ENCODE data around the gene MYLK.
"Not testable (repeated sequence)": the region's sequence is repeated elsewhere in the genome, so short reads cannot be mapped to it uniquely, and the experiment has no call there.

The MYLK gene

GRCh38 chr3:123741041-123741511, 143.1 kb downstream of the MYLK start:
- peak; percentile 50 for DNase-seq

GRCh38 chr3:123740391-123740822, 143.7 kb downstream of the MYLK start:
- DNase-seq = no peak

- peak; percentile 63 for DNase-seq
Observed at GRCh38 chr3:123739754-123740153, 144.4 kb downstream of the MYLK start.

- DNase-seq = no peak
Observed at GRCh38 chr3:123739106-123739505, 145.0 kb downstream of the MYLK start.

- DNase-seq = not testable (repeated sequence)
Observed at GRCh38 chr3:123738522-123738921, 145.6 kb downstream of the MYLK start.

- DNase-seq = no peak
Observed at GRCh38 chr3:123737168-123737567, 147.0 kb downstream of the MYLK start.

GRCh38 chr3:123735456-123735855, 148.7 kb downstream of the MYLK start:
- no peak for DNase-seq

GRCh38 chr3:123734527-123734902, 149.6 kb downstream of the MYLK start:
- no peak for DNase-seq

GRCh38 chr3:123733805-123734526, 150.2 kb downstream of the MYLK start:
- DNase-seq = peak; percentile 65

GRCh38 chr3:123733341-123733740, 150.8 kb downstream of the MYLK start:
- DNase-seq = no peak

GRCh38 chr3:123732447-123732846, 151.7 kb downstream of the MYLK start:
- peak; percentile 73 for DNase-seq

GRCh38 chr3:123730829-123731228, 153.3 kb downstream of the MYLK start:
- DNase-seq = no peak

GRCh38 chr3:123728991-123729390, 155.1 kb downstream of the MYLK start:
- no peak for DNase-seq

- DNase-seq = no peak
Observed at GRCh38 chr3:123728014-123728413, 156.1 kb downstream of the MYLK start.

GRCh38 chr3:123725652-123726400, 158.3 kb downstream of the MYLK start:
- no peak for DNase-seq

- DNase-seq = peak; percentile 46
Observed at GRCh38 chr3:123724306-123724705, 159.8 kb downstream of the MYLK start.

- DNase-seq = peak; percentile 70
Observed at GRCh38 chr3:123723522-123724168, 160.5 kb downstream of the MYLK start.

- no peak for DNase-seq
Observed at GRCh38 chr3:123723070-123723469, 161.1 kb downstream of the MYLK start.

- no peak for DNase-seq
Observed at GRCh38 chr3:123722456-123722855, 161.7 kb downstream of the MYLK start.

GRCh38 chr3:123722021-123722420, 162.1 kb downstream of the MYLK start:
- no peak for DNase-seq

GRCh38 chr3:123721095-123721689, 162.9 kb downstream of the MYLK start:
- not testable (repeated sequence) for DNase-seq

- DNase-seq = no peak
Observed at GRCh38 chr3:123720638-123721037, 163.5 kb downstream of the MYLK start.

GRCh38 chr3:123719862-123720453, 164.2 kb downstream of the MYLK start:
- no peak for DNase-seq

Data from kidney glomerular epithelial cell (primary cell).